ENCODE data around the gene COL6A6.

COL6A6 gene

DNA sequence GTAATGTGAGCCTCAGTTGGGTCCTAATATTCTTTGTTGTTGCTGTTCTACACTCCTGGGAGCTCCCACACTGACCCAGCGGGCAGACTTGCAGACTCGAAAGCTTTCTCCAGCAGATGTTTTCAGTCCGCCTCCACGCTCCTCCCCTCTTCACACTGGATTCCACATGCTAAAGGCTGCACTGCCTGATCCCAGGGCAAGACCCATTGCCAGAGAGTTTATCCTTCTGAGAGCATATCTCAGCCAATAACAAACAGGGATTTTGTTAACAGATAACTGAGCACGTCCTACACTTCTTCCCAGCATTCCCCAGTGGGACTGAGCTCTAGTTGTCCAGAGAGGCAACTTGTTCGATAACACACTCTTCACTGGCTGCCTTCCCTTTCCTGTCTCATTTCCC, 8.0 kb upstream of the COL6A6 start:
- no peak for DNase-seq (ENCODE audit: low read depth)
- no peak overlapping the region for H3K4me3 ChIP-seq (ENCODE audit: low read depth, low read length)
- TF ChIP-seq, protein P1, sequence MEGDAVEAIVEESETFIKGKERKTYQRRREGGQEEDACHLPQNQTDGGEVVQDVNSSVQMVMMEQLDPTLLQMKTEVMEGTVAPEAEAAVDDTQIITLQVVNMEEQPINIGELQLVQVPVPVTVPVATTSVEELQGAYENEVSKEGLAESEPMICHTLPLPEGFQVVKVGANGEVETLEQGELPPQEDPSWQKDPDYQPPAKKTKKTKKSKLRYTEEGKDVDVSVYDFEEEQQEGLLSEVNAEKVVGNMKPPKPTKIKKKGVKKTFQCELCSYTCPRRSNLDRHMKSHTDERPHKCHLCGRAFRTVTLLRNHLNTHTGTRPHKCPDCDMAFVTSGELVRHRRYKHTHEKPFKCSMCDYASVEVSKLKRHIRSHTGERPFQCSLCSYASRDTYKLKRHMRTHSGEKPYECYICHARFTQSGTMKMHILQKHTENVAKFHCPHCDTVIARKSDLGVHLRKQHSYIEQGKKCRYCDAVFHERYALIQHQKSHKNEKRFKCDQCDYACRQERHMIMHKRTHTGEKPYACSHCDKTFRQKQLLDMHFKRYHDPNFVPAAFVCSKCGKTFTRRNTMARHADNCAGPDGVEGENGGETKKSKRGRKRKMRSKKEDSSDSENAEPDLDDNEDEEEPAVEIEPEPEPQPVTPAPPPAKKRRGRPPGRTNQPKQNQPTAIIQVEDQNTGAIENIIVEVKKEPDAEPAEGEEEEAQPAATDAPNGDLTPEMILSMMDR (IDR thresholded peaks at IDR 0.05; ENCODE audit: low read depth, low read length, missing control alignments): no peak

DNA sequence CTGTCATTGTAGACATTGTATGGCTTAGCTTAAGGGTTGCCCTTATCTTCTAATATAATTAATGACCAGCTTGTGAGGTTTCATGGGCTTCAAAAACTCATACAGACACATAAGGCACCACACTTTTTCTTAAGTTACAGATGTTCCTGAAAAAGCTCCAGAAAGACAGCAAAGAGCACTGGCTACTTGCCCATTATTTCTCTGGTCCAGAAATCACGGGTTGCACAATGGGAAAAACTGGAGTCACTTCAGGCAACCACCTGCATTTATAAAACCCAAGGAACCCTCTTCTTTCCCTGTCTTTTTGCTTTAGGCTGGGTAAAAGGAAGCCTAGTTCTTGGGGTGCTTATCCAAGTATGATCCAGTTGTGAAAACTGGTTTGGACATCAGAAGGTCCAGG, 2.3 kb upstream of the COL6A6 start:
- TF ChIP-seq, protein P1 (IDR thresholded peaks at IDR 0.05; ENCODE audit: low read depth, low read length, missing control alignments): no peak
- no peak for DNase-seq (ENCODE audit: low read depth)
- H3K4me3 ChIP-seq (ENCODE audit: low read depth, low read length): no peak overlapping the region

DNA sequence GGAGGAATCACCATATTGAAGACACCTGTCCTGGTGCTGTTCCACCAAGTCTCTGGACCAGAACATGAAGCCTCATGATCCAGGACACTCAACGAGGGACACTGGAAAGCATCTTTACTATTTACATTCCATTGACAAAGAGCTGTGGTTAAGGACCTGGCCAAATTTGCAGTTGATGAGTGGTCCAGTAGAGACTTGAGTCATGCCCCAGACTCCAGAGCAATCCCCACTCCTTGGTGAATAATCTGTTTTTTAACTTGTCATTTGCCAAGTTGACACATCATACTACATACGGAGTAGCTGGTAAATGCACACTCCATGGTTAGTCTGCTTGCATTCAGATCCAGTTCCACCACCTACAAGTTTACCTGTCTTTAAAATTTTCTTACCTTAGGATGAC, 1.2 kb upstream of the COL6A6 start:
- TF ChIP-seq, protein P1 (IDR thresholded peaks at IDR 0.05; ENCODE audit: low read depth, low read length, missing control alignments): no peak
- no peak overlapping the region for H3K4me3 ChIP-seq (ENCODE audit: low read depth, low read length)
- DNase-seq (ENCODE audit: low read depth): no peak

DNA sequence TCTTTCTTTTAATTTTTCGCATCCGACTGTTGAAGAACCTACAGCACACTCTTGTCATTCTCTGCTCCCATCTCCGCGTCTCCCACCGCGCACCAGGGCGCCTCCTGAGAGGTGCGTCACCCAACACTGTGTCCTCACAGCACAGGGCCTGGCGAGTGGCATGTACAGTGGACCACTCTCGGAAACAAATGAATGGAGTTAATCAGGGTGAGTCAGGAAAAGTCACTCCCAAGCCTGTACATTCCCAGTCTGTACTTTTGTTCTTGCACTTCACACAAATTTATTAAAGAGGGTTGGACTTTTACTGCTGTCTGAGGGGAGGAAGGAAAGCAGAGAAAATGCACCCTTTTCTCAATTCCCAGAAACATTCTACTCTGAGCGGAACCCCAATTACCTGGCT, 625 bp downstream of the COL6A6 start:
- TF ChIP-seq, protein P1 (IDR thresholded peaks at IDR 0.05; ENCODE audit: low read depth, low read length, missing control alignments): no peak
- DNase-seq (ENCODE audit: low read depth): no peak
- no peak overlapping the region for H3K4me3 ChIP-seq (ENCODE audit: low read depth, low read length)

DNA sequence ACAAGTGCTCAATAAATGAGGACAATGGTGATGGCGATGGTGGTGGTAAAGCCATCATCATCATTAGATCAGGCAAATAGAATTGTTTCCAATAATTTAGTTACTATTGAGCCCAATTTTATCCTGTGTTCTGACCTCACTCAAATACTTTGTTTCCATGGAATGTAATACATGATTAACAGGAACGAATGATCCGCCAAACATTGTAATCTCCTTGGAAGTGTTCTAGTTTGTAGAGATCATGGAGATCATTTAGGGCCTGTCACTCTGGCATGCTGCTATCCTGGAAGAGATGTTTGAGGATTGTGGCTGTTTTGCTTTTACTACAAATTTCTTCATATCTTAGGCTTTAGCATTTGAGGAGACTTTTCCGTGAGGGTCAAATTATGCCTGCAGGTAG, 2.8 kb downstream of the COL6A6 start:
- no peak for DNase-seq (ENCODE audit: low read depth)
- H3K4me3 ChIP-seq (ENCODE audit: low read depth, low read length): no peak overlapping the region
- TF ChIP-seq, protein P1 (IDR thresholded peaks at IDR 0.05; ENCODE audit: low read depth, low read length, missing control alignments): no peak

DNA sequence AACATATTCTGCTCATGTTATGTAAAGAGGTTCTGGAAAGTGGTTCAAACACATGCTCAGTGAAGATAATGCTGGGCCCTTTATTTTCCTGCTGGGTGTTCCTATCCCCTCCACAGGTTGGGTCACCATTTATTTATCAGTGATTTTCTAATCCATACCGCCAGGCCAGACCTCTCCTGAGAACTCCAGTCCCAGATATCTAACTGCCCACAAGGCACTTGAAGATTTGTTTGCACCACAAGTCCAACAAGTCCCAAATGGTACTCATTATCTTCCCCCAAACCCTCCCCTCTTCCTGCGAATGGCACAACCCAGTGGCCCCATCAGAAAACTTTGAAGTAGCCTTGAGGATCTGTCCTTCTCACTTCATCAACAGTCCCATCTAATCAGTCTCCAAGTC, 5.4 kb downstream of the COL6A6 start:
- H3K4me3 ChIP-seq (ENCODE audit: low read depth, low read length): no peak overlapping the region
- TF ChIP-seq, protein P1 (IDR thresholded peaks at IDR 0.05; ENCODE audit: low read depth, low read length, missing control alignments): no peak
- no peak for DNase-seq (ENCODE audit: low read depth)

DNA sequence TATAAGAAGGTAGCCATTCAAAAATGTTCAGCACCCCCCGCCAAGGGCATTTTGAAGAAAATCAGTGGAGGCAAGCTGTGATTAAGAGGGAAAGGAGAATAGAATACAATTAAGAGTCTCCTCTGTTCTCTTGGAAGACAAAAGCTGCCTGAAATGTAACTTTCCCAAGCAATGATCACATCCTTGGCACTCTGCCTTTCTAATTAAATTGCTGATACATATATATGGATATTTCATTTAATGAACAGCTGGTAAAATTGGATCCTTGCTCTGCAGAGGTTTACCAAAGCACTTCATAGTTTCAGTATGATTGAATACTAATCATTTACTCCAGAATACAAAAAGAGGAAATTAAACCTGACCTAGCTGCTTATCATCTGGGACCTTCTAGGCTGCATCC, 10.4 kb downstream of the COL6A6 start:
- H3K4me3 ChIP-seq (ENCODE audit: low read depth, low read length): no peak overlapping the region

More for the DNA sequence above, 10.4 kb downstream of the COL6A6 start:
- TF ChIP-seq, protein P1 (IDR thresholded peaks at IDR 0.05; ENCODE audit: low read depth, low read length, missing control alignments): no peak
- no peak for DNase-seq (ENCODE audit: low read depth)
